IPS-15b (cell line): ENCODE results near the gene MYOZ2.

ENCODE experiments used
- H3K27me3 ChIP-seq: one replicate; pipeline ENCODE4 v1.6.1; 2013; ENCODE audit warnings: low read length; ENCODE audit not compliant: control insufficient read depth, insufficient read depth
- H3K36me3 ChIP-seq: one replicate; pipeline ENCODE4 v1.6.1; 2013; ENCODE audit warnings: low read length; ENCODE audit not compliant: control insufficient read depth, insufficient read depth
- H3K4me1 ChIP-seq: one replicate; pipeline ENCODE4 v1.6.1; 2013; ENCODE audit warnings: mild to moderate bottlenecking, low read length; ENCODE audit not compliant: control insufficient read depth, insufficient read depth
- H3K4me3 ChIP-seq: one replicate; pipeline ENCODE4 v1.5.1; 2013; ENCODE audit warnings: low read depth, low read length
- H3K9ac ChIP-seq: one replicate; pipeline ENCODE4 v1.6.1; 2013; ENCODE audit warnings: low read depth, mild to moderate bottlenecking, low read length
- H3K9me3 ChIP-seq: one replicate; pipeline ENCODE4 v1.6.1; 2013; ENCODE audit warnings: mild to moderate bottlenecking, low read length; ENCODE audit not compliant: control insufficient read depth, insufficient read depth

MYOZ2 gene

GRCh38 chr4:119135721-119136121 lies at the start of gene MYOZ2:
Gene MYOZ2, plus strand, starts transcription at chr4:119135832. Its CDS starts 694 bp downstream, at chr4:119136526.
- Histone ChIP-seq H3K9me3 (no peaks in the 10 kb centered on the region), H3K9ac (no peak within 1 kb of the TSS), H3K36me3 (no peaks in the 10 kb centered on the region), H3K4me3 (no peak within 1 kb of the TSS), H3K27me3 (no peaks in the 10 kb centered on the region), H3K4me1 (no peaks in the 10 kb centered on the region)

- H3K9ac ChIP-seq, result no peak overlapping the region
- H3K9me3 ChIP-seq, result no peaks in the 10 kb centered on the region
- H3K4me1 ChIP-seq, result no peaks in the 10 kb centered on the region
- no peaks in the 10 kb centered on the region for H3K27me3 ChIP-seq
- no peaks in the 10 kb centered on the region for H3K36me3 ChIP-seq
- H3K4me3 ChIP-seq, result no peak overlapping the region
Observed at GRCh38 chr4:119087121-119087520, 48.5 kb upstream of the MYOZ2 start.

- Histone ChIP-seq H3K4me1 (no peaks in the 10 kb centered on the region), H3K9me3 (no peaks in the 10 kb centered on the region), H3K4me3 (no peak overlapping the region), H3K9ac (no peak overlapping the region), H3K27me3 (no peaks in the 10 kb centered on the region), H3K36me3 (no peaks in the 10 kb centered on the region)
Observed at GRCh38 chr4:119087656-119088055, 48.0 kb upstream of the MYOZ2 start.

- Histone ChIP-seq H3K27me3 (no peaks in the 10 kb centered on the region), H3K9me3 (no peaks in the 10 kb centered on the region), H3K36me3 (no peaks in the 10 kb centered on the region), H3K4me3 (no peak overlapping the region), H3K4me1 (no peaks in the 10 kb centered on the region), H3K9ac (no peak overlapping the region)
Observed at GRCh38 chr4:119093042-119093827, 42.4 kb upstream of the MYOZ2 start.

- no peaks in the 10 kb centered on the region for H3K4me1 ChIP-seq
- H3K9me3 ChIP-seq, result no peaks in the 10 kb centered on the region
- H3K27me3 ChIP-seq, result no peaks in the 10 kb centered on the region
- H3K36me3 ChIP-seq, result no peaks in the 10 kb centered on the region
- H3K9ac ChIP-seq, result no peak overlapping the region
- no peak overlapping the region for H3K4me3 ChIP-seq
Observed at GRCh38 chr4:119097282-119097900, 38.2 kb upstream of the MYOZ2 start.

GRCh38 chr4:119098306-119098705 lies 37.3 kb upstream of the MYOZ2 start:
- no peaks in the 10 kb centered on the region for H3K27me3 ChIP-seq
- no peak overlapping the region for H3K4me3 ChIP-seq
- no peaks in the 10 kb centered on the region for H3K4me1 ChIP-seq
- no peaks in the 10 kb centered on the region for H3K36me3 ChIP-seq
- H3K9me3 ChIP-seq, result no peaks in the 10 kb centered on the region
- no peak overlapping the region for H3K9ac ChIP-seq

- Histone ChIP-seq H3K27me3 (no peaks in the 10 kb centered on the region), H3K9me3 (no peaks in the 10 kb centered on the region), H3K36me3 (no peaks in the 10 kb centered on the region), H3K4me1 (no peaks in the 10 kb centered on the region), H3K9ac (no peak overlapping the region), H3K4me3 (no peak overlapping the region)
Observed at GRCh38 chr4:119099227-119099810, 36.3 kb upstream of the MYOZ2 start.

GRCh38 chr4:119100655-119101054 lies 35.0 kb upstream of the MYOZ2 start:
- H3K4me3 ChIP-seq, result no peak overlapping the region
- H3K4me1 ChIP-seq, result no peaks in the 10 kb centered on the region
- H3K27me3 ChIP-seq, result no peaks in the 10 kb centered on the region
- H3K36me3 ChIP-seq, result no peaks in the 10 kb centered on the region
- H3K9ac ChIP-seq, result no peak overlapping the region
- H3K9me3 ChIP-seq, result no peaks in the 10 kb centered on the region

GRCh38 chr4:119103263-119103662 lies 32.4 kb upstream of the MYOZ2 start:
- Histone ChIP-seq H3K36me3 (no peaks in the 10 kb centered on the region), H3K27me3 (no peaks in the 10 kb centered on the region), H3K4me3 (no peak overlapping the region), H3K4me1 (no peaks in the 10 kb centered on the region), H3K9ac (no peak overlapping the region), H3K9me3 (no peaks in the 10 kb centered on the region)

- Histone ChIP-seq H3K36me3 (no peaks in the 10 kb centered on the region), H3K9ac (no peak overlapping the region), H3K4me1 (no peaks in the 10 kb centered on the region), H3K27me3 (no peaks in the 10 kb centered on the region), H3K9me3 (no peaks in the 10 kb centered on the region), H3K4me3 (no peak overlapping the region)
Observed at GRCh38 chr4:119104644-119105273, 30.9 kb upstream of the MYOZ2 start.

GRCh38 chr4:119105605-119106004 lies 30.0 kb upstream of the MYOZ2 start:
- Histone ChIP-seq H3K9me3 (no peaks in the 10 kb centered on the region), H3K9ac (no peak overlapping the region), H3K27me3 (no peaks in the 10 kb centered on the region), H3K4me1 (no peaks in the 10 kb centered on the region), H3K36me3 (no peaks in the 10 kb centered on the region), H3K4me3 (no peak overlapping the region)
